Stimulated activated naive B cell treated with anti-CD40 and anti-IgM and Interleukin-4, amounts not matched to agents 10 μg/mL and 1 μg/mL and 100 μg/mL, for 72 hours (primary cell): ENCODE measurements around the gene DDN.

ENCODE experiments used
- ATAC-seq, 2 donors: fragments of 150-1000 bp; cut with Tn5 transposase; replicated peaks; 2 replicates each; pipeline ENCODE4 v1.10.0; 2021; ENCODE audit warnings: moderate library complexity in 1 of 2
- DNase-seq: peaks from one replicate; pipeline ENCODE4 v3.0.0; 2021
- H3K27ac Mint-ChIP-seq: one replicate; pipeline ENCODE4 v1.8.0; 2022; ENCODE audit warnings: mild to moderate bottlenecking, mixed read lengths
- H3K27me3 Mint-ChIP-seq, 2 donors: one replicate each; pipeline ENCODE4 v1.8.0; 2022; ENCODE audit warnings: mixed read lengths in 2 of 2
- H3K36me3 Mint-ChIP-seq, 2 donors: one replicate each; pipeline ENCODE4 v1.8.0; 2022; ENCODE audit warnings: mixed read lengths in 2 of 2, mild to moderate bottlenecking in 1 of 2
- H3K4me1 Mint-ChIP-seq, 2 donors: one replicate each; pipeline ENCODE4 v1.8.0; 2022; ENCODE audit warnings: mixed read lengths in 2 of 2, mild to moderate bottlenecking in 1 of 2
- H3K4me3 Mint-ChIP-seq, 2 donors: one replicate each; pipeline ENCODE4 v1.8.0; 2022; ENCODE audit warnings: mild to moderate bottlenecking in 2 of 2, mixed read lengths in 2 of 2, moderate library complexity in 1 of 2
- H3K9me3 Mint-ChIP-seq, 2 donors: one replicate each; pipeline ENCODE4 v1.8.0; 2022; ENCODE audit warnings: mixed read lengths in 2 of 2, mild to moderate bottlenecking in 1 of 2

Gene DDN

GRCh38 chr12:48977290-48978281 is 21.6 kb downstream of the DDN start:
- H3K36me3 Mint-ChIP-seq, result peaks cover 0 to 11% of the 10 kb centered on the region in 2 donors
- peak overlapping the region; percentile 49 for H3K27ac Mint-ChIP-seq
- H3K4me1 Mint-ChIP-seq, result peaks cover 50 to 62% of the 10 kb centered on the region in 2 donors
- peak; percentile 78 for DNase-seq
- H3K27me3 Mint-ChIP-seq, result peaks cover 81 to 93% of the 10 kb centered on the region in 2 donors
- peak overlapping the region; percentile 48 to 57 for H3K4me3 Mint-ChIP-seq
- peaks cover 0 to 4% of the 10 kb centered on the region in 2 donors for H3K9me3 Mint-ChIP-seq
- peak; percentile 74 to 82 for ATAC-seq

- Mint-ChIP-seq H3K4me1 (peaks cover 44 to 65% of the 10 kb centered on the region in 2 donors), H3K4me3 (no peak overlapping the region), H3K27me3 (peaks cover 78 to 86% of the 10 kb centered on the region in 2 donors), H3K9me3 (no peaks in the 10 kb centered on the region), H3K36me3 (peaks cover 0 to 2% of the 10 kb centered on the region in 2 donors), H3K27ac (no peak overlapping the region)
- ATAC-seq, result no peak
- DNase-seq, result no peak
These were observed 25.1 kb downstream of the DDN start for GRCh38 chr12:48973941-48974673.

- H3K4me1 Mint-ChIP-seq, result peaks cover 43 to 65% of the 10 kb centered on the region in 2 donors
- H3K36me3 Mint-ChIP-seq, result peaks cover 0 to 2% of the 10 kb centered on the region in 2 donors
- H3K27me3 Mint-ChIP-seq, result peaks cover 73 to 80% of the 10 kb centered on the region in 2 donors
- no peak for ATAC-seq
- H3K4me3 Mint-ChIP-seq, result no peak overlapping the region
- H3K9me3 Mint-ChIP-seq, result no peaks in the 10 kb centered on the region
- DNase-seq, result no peak
- no peak overlapping the region for H3K27ac Mint-ChIP-seq
These were observed 25.6 kb downstream of the DDN start for GRCh38 chr12:48973531-48973930.

- Mint-ChIP-seq H3K27ac (no peak overlapping the region), H3K4me1 (peaks cover 46 to 67% of the 10 kb centered on the region in 2 donors), H3K27me3 (peaks cover 73 to 80% of the 10 kb centered on the region in 2 donors), H3K9me3 (no peaks in the 10 kb centered on the region), H3K4me3 (no peak overlapping the region), H3K36me3 (peaks cover 0 to 2% of the 10 kb centered on the region in 2 donors)
- ATAC-seq, result no peak
- no peak for DNase-seq
These were observed 26.2 kb downstream of the DDN start for GRCh38 chr12:48972952-48973483.

- peaks cover 0 to 2% of the 10 kb centered on the region in 2 donors for H3K36me3 Mint-ChIP-seq
- ATAC-seq (peak; percentile 45 to 53), DNase-seq (peak; percentile 19)
- peaks cover 67 to 74% of the 10 kb centered on the region in 2 donors for H3K27me3 Mint-ChIP-seq
- no peaks in the 10 kb centered on the region for H3K9me3 Mint-ChIP-seq
- peak overlapping the region; percentile 70 to 76 for H3K4me3 Mint-ChIP-seq
- peaks cover 41 to 60% of the 10 kb centered on the region in 2 donors for H3K4me1 Mint-ChIP-seq
- H3K27ac Mint-ChIP-seq, result no peak overlapping the region
These were observed 26.8 kb downstream of the DDN start for GRCh38 chr12:48972213-48972951.

- Mint-ChIP-seq H3K4me1 (peaks cover 43 to 64% of the 10 kb centered on the region in 2 donors), H3K4me3 (peak overlapping the region; percentile 42 to 70), H3K9me3 (no peaks in the 10 kb centered on the region), H3K27me3 (peaks cover 54 to 58% of the 10 kb centered on the region in 2 donors), H3K36me3 (peaks cover 0 to 2% of the 10 kb centered on the region in 2 donors), H3K27ac (peak overlapping the region; percentile 63)
- ATAC-seq (no peak), DNase-seq (no peak)
These were observed 28.4 kb downstream of the DDN start for GRCh38 chr12:48970702-48971334.

GRCh38 chr12:48969833-48970701 is 29.1 kb downstream of the DDN start:
- peak; percentile 18 to 37 for ATAC-seq
- peak overlapping the region; percentile 45 to 46 for H3K4me3 Mint-ChIP-seq
- peaks cover 47 to 53% of the 10 kb centered on the region in 2 donors for H3K27me3 Mint-ChIP-seq
- DNase-seq, result no peak
- H3K27ac Mint-ChIP-seq, result no peak overlapping the region
- no peaks in the 10 kb centered on the region for H3K9me3 Mint-ChIP-seq
- peaks cover 0 to 2% of the 10 kb centered on the region in 2 donors for H3K36me3 Mint-ChIP-seq
- H3K4me1 Mint-ChIP-seq, result peaks cover 47 to 70% of the 10 kb centered on the region in 2 donors

- H3K36me3 Mint-ChIP-seq, result peaks cover 0 to 2% of the 10 kb centered on the region in 2 donors
- H3K27ac Mint-ChIP-seq, result peak overlapping the region; percentile 56
- H3K4me3 Mint-ChIP-seq, result peak overlapping the region; percentile 45 to 46
- H3K4me1 Mint-ChIP-seq, result peaks cover 47 to 70% of the 10 kb centered on the region in 2 donors
- DNase-seq (no peak), ATAC-seq (no peak)
- no peaks in the 10 kb centered on the region for H3K9me3 Mint-ChIP-seq
- peaks cover 41 to 45% of the 10 kb centered on the region in 2 donors for H3K27me3 Mint-ChIP-seq
These were observed 29.9 kb downstream of the DDN start for GRCh38 chr12:48969160-48969771.

GRCh38 chr12:48968467-48968866 is 30.7 kb downstream of the DDN start:
- ATAC-seq (peak in 1 of 2 donors; percentile 35), DNase-seq (no peak)
- Mint-ChIP-seq H3K27me3 (peaks cover 33 to 37% of the 10 kb centered on the region in 2 donors), H3K4me1 (peaks cover 44 to 65% of the 10 kb centered on the region in 2 donors), H3K4me3 (no peak overlapping the region), H3K9me3 (no peaks in the 10 kb centered on the region), H3K27ac (no peak overlapping the region), H3K36me3 (peaks cover 0 to 2% of the 10 kb centered on the region in 2 donors)

- H3K4me1 Mint-ChIP-seq, result peaks cover 44 to 65% of the 10 kb centered on the region in 2 donors
- no peak overlapping the region for H3K27ac Mint-ChIP-seq
- H3K4me3 Mint-ChIP-seq, result no peak overlapping the region
- no peaks in the 10 kb centered on the region for H3K9me3 Mint-ChIP-seq
- ATAC-seq (no peak), DNase-seq (no peak)
- H3K36me3 Mint-ChIP-seq, result peaks cover 0 to 2% of the 10 kb centered on the region in 2 donors
- peaks cover 29 to 32% of the 10 kb centered on the region in 2 donors for H3K27me3 Mint-ChIP-seq
These were observed 31.2 kb downstream of the DDN start for GRCh38 chr12:48967991-48968390.

GRCh38 chr12:48966177-48966895 is 32.8 kb downstream of the DDN start:
- ATAC-seq, result peak in 1 of 2 donors; percentile 26
- Mint-ChIP-seq H3K27ac (no peak overlapping the region), H3K4me3 (no peak overlapping the region), H3K4me1 (peaks cover 31 to 48% of the 10 kb centered on the region in 2 donors), H3K27me3 (peaks cover 12 to 15% of the 10 kb centered on the region in 2 donors), H3K36me3 (peaks cover 0 to 2% of the 10 kb centered on the region in 2 donors), H3K9me3 (no peaks in the 10 kb centered on the region)
- no peak for DNase-seq
